Fibroblast of the conjunctiva (primary cell): ENCODE data around the gene TGM1.

ENCODE experiments used
- DNase-seq: peaks from one replicate; pipeline ENCODE4 v3.0.0-alpha.2; 2010; ENCODE audit warnings: low read depth

TGM1 gene

DNA sequence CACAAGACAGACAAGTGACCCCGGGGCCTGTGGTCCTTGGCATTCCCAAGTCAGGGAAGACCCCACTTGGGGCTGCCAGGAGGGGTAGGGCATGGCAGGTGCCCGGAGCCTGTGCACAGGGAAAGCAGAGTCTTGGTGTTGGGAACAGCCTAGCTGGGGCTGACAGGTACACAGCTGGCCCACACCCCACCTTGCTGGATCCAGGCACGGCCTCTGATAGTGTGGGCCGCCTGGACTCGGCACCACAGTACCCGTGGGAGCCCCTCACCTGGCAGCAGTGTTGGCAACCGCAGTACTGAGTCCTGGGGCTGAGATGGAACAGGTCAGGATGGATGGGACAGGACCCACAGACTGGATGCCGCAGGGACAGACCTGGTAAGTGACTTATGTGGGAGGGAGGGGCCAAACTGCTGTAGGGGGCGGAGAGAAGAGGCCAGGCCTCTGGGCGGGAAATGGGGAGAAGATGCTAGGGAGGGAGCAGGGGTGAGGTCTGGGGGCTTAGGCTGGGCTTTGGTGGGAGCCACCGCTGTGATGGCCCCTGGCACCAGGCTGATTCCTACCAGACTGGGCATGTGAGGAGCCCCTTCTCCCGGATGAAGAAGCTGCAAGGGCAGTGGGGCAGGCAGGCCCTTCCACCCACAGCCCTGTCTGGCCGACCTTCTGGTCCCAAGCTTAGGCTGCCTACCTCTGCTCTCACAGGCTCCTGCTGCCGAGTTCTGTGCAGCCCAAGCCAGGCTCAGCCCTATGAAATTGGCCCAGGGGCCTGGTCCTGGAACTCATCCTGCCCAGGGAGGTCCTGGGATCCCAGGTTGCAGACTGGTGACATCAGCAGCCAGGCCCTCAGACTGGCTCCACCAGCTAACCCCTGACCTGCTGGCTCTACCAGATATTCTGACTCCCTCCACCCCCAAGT is at the start of gene TGM1:
Gene TGM1, minus strand, starts transcription at position 357 of the 913 bp plus-strand sequence. CDS start 825 bp downstream, outside the sequence.
- DNase-seq, result no peak

DNA sequence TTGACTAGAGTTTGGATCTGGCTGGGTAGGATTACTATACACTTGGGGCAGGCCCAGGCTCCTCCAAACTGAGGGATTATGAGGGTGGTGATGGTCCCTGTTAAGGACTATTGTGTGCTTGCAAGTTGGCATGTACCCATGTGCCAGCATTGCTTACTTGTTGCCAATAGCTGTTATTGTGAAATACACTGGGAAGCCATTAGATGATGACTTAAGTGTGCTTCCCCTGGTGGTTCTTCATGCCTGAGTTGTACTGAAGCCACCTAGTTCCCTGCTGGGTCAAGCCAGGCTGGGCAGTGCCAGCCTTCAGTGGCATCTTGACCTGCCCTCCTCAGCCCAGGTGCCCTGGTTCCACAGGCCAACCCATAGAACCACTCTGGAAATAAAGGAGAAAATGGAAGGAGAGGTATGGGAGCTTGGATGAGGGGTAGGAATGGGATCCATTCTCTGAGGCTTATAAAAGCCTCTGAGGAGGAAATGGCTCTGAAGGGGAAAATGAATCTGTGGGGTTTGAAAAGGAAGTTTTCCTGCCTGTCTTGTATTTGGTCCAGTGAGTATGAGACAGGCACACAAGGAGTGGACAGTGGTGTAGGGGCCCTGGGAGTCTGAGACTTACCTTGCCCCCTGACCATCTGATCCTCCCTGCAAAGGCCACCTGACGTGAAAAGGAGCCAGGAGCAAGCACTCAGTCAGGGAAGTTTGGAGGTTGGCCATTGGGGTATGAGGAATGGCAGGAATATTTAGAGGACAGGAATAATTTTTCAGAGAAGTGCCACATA is 49.0 kb upstream of the TGM1 start:
- no peak for DNase-seq

DNA sequence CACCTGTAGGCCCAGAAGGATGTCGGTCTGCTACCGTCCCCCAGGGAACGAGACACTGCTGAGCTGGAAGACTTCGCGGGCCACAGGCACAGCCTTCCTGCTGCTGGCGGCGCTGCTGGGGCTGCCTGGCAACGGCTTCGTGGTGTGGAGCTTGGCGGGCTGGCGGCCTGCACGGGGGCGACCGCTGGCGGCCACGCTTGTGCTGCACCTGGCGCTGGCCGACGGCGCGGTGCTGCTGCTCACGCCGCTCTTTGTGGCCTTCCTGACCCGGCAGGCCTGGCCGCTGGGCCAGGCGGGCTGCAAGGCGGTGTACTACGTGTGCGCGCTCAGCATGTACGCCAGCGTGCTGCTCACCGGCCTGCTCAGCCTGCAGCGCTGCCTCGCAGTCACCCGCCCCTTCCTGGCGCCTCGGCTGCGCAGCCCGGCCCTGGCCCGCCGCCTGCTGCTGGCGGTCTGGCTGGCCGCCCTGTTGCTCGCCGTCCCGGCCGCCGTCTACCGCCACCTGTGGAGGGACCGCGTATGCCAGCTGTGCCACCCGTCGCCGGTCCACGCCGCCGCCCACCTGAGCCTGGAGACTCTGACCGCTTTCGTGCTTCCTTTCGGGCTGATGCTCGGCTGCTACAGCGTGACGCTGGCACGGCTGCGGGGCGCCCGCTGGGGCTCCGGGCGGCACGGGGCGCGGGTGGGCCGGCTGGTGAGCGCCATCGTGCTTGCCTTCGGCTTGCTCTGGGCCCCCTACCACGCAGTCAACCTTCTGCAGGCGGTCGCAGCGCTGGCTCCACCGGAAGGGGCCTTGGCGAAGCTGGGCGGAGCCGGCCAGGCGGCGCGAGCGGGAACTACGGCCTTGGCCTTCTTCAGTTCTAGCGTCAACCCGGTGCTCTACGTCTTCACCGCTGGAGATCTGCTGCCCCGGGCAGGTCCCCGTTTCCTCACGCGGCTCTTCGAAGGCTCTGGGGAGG is 47.9 kb upstream of the TGM1 start, which contains the start of gene LTB4R:
Gene LTB4R, plus strand, starts transcription at position 857 of the 959 bp plus-strand sequence. CDS start 4,150 bp downstream, outside the sequence.
- DNase-seq, result peak; percentile 49

DNA sequence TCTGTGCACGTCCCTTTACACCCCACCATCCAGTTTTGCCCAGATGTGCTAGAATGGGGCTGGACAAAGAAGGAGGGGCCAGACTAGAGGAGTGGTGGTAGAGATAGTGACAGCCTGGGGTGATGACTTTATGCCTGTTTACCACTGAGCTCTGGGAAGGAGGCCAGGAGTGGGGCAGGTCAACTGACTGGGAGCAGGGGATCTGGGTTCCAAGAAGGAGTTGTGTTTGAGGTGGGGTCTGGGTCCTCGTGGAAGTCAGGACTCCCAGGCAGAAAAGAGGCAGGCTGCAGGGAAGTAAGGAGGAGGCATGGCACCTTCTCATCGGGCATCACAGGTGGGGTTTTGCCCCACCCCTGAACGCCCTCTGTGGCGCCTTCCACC is 47.3 kb upstream of the TGM1 start:
- no peak for DNase-seq

DNA sequence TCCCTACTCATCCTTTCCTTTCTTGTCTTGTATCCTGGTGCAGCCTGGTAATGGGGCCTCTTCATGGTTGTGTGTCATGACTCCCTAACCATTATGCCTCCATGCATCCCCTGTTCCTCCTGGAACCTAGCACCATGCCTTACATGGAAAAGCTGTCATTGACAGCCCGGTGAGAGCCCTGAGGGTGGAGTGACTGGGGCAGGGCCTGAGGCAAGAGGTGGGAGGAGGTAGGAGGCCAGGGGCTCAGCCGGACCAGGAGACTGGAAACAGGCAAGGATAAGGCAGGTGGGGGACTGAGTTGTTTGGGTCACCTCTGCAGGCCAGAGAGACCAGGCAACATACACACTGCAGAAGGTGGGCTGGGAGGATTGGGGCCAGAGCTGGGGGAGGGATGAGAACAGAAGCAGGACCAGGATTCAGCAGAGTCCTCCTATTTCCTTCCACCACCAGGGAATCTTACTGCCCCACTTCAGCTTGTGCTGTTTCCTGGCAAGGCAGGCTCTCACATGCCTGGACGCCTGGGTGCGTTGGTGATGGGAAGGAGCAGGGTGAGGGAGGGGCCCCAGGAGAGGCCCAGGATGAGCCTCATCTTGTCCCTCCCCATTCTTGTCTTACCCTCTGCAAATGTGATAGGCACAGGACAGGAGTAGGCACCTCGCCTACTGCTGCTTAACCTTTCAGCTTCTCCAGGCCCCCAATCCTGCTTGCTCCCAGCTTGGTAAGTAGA is 46.7 kb upstream of the TGM1 start, which contains the start of gene LTB4R2:
Gene LTB4R2, plus strand, starts transcription at position 603 of the 727 bp plus-strand sequence. CDS start 525 bp downstream, outside the sequence.
- DNase-seq, result no peak

DNA sequence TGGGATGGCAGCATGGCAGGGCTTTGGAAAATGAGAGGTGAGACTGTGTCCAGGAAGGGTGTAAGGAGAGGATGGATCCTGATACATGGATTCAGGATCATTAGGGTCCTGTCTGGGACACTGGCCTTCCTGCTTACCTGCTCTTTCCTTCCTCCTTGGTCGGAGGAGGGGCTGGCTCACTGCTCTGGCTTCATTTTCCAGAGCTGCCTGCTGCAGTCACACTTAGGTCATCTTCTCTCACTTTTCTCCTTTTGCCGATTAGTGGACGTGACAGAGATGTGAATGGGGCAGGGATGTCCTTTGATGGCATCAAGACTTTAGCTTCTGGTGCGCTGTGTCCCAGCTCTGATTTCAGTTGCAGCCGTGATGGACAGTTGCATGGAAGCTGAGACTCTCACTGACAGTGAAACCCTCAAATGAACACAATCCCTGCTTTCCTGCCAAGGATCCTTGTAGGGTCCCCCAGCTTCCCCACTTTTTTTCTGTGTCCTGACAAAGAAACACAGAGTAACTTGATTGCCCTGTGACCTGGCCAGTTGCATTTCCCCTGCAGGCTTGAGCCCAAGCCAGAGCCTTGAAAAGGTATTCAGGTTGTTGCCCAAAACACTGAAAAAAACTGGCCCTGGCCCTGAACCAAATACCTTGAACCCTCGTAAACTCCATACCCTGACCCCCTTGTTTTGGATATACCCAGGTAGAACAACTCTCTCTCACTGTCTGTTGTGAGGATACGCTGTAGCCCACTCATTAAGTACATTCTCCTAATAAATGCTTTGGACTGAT is 45.6 kb upstream of the TGM1 start:
- DNase-seq, result no peak

DNA sequence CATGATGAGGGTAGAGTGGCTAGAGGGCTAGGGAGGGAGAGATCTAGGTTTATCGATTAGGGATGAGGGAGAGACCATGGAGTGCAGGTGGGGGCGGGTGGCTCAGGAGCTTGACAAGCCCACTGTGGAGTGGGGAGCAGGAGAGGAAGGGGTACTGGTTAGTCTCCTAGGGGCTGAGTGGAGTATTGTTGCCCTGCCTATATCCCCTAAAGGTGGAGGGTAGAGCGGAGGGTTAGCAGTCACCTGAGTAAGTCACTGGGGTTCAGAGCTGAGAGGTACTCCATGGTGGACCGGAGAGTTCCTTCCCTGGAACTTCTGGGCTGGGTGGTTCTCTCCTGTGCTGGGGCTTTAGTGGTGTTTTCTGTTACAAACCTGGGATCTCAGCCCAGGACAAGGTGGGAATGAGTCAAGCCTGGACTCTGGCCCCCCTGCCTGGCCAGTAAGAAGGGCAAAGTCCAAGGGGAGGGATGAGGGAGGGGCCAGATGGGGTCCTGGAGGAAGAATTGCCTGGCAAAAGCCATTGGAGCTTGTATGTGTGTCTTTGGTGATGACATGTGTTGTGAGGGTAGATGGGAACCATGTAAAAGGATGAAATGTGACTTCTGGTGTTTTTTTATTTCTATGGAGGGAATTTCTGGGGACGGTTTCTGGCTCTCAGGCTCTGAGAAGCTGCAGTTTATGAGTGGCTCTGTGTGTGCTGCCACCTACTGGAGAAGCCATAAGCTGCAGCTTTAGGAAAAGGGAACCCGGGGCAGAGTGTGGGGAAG is 44.8 kb upstream of the TGM1 start, which contains the start of gene CIDEB:
Gene CIDEB, minus strand, starts transcription at position 403 of the 767 bp plus-strand sequence. Its CDS starts 119 bp downstream, at position 284.
- DNase-seq, result no peak

DNA sequence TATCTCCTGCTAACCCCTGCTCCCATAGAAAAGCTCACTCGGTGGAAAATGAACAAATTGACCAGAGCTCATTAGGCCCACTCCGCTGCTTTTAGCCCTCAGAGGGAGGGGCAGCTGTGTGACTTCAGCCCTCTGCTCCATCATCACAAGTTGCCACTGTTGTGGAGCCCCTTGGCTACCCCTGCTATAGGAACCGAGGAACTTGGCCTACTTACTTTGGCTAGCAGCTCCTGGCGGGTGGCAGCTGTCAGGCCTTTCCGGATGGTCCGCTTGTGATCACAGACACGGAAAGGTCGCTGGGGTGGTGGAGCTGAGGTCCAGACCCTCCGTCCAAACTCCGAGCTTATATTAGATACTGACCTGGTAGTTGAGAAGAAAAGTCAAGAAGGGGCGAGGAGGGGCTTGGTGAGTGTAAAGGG is 44.2 kb upstream of the TGM1 start:
- no peak for DNase-seq

DNA sequence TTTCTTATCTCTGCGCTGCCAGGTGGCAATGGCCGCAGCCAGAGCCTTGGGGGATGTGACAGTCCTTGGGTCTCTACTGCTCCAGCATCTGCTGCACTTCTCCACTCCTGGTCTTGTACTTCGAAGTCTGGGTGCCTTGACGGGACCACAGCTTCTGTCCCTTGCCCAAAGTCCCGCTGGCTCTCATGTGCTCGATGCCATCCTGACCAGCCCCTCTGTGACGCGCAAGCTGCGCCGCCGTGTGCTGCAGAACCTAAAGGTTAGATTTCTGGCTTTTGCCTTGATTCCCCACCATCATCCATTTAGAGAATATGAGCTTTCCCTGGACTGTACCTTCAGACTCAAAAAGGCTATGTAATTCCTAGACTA is 41.0 kb upstream of the TGM1 start:
- no peak for DNase-seq

DNA sequence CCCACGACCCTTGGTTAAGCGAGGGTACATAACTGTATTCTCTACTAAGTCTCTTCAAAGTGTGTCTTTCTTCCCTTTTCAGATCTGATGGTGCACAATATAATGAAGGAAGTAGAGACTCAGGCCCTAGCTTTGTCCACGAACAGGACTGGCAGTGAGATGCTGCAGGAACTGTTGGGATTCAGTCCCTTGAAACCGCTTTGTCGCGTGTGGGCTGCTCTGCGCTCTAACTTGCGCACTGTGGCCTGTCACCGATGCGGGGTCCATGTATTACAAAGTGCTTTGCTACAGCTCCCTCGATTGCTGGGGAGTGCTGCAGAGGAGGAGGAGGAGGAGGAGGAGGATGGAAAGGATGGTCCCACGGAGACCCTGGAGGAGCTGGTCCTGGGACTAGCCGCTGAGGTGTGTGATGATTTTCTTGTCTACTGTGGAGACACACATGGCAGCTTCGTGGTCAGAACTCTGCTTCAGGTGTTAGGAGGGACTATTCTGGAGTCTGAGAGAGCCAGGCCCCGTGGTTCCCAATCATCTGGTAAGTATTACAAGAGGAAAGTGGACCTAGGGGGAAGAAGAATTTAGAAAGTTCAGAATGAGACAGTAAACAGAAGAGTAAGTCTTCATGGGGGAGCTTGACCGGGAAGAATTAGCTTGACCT is 37.5 kb upstream of the TGM1 start:
- no peak for DNase-seq

DNA sequence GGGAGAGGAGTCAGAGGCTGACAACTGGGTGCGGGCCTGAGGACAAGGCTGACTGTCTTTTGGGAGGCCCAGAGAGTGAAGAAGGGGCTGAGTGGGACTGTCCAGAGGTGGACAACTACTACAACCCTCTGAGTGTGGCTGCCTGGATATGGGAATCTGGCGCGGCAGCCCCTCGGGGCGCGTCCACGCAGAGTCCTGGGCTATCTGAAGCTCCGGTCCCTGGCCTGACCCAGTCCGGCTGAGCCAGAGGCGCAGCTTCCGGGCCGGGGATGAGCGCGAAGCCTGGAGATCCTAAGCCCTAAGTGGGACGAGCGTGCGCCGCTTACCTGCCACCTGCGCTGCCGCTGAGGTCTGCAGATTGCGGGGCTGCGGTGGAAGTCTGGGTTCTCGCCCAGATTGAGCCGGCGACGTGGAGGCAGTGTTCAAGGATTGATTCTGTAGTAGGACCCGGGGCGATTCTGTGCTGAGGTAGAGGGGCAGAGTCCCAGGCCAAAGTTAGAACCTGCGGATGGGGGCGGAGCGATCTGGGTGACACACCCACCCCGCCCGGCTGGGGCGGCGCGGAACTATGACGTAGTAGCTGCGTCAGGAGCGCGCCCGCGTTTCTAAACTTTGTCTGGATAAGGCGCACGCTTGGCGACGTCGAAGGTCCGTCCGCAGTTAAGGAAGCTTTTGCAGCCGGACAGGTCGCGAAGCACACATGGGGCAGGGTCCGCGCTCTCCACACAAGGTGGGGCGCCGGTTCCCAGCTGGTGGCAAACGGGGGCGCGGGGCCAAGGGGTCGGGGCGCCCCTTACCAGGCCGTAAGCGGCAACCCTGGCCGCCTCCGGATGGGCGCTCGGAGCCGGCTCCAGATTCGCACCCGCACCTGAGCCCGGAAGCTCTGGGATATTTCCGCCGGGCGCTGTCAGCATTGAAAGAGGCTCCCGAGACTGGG is 36.5 kb upstream of the TGM1 start, which contains the start of the genes DHRS1 and NOP9:
Gene DHRS1, minus strand, starts transcription at position 526 of the 937 bp plus-strand sequence. CDS start 674 bp downstream, outside the sequence.
Gene NOP9, plus strand, starts transcription at position 596 of the 937 bp plus-strand sequence. Its CDS starts 105 bp downstream, at position 701.
- peak; percentile 56 for DNase-seq

DNA sequence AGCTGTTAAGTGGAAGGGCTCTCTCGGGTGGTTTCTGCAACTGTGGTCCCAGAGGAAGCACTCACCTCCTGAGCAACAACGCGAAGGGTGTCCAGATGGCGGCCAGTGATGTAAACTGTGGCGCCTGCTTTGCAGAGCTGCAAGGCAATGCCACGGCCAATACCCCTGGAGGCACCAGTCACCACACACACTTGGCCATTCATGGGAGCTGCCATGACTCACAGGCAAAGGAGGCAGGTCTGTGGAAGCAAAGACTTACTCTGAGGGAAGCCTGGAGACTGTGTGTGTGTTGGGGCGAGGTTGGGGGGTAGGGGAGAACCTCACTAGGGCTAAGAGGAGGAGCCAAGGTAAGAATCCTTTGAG is 35.9 kb upstream of the TGM1 start:
- DNase-seq, result no peak

DNA sequence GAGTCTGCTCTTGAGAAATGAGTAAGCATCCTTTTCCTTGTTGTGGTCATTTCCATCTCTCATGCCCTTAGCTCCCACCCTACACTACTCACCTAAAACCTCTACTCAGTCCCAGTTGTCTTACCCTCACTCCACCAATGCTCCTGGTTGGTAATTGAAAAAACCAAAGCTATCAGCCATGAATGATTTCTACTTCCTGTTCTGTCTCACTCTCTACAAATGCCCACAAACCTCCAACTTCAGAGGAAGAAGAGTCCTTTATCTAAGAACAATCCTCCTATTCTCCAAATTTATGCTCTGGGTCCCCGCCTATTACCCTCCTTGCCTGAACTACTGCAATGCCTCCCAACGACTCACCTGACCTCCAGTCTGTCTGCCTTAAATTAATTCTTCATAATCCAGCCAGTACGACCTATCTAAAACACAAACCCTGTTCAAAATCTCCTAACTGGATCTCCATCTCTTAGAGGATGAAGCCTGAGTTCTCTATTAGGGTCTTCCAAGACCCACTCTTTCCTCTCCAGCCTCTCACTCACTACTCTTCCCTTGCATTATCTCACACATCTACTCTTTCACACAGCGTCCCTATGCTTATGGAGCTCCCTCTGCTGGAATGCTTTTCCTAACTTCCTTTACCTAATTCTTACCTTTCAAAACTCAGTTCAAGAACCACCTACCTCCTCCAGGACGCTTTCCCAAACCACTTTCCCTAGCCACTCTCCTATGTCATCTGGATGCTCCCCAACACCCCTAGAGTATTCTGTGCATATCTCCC is 34.4 kb upstream of the TGM1 start:
- no peak for DNase-seq

DNA sequence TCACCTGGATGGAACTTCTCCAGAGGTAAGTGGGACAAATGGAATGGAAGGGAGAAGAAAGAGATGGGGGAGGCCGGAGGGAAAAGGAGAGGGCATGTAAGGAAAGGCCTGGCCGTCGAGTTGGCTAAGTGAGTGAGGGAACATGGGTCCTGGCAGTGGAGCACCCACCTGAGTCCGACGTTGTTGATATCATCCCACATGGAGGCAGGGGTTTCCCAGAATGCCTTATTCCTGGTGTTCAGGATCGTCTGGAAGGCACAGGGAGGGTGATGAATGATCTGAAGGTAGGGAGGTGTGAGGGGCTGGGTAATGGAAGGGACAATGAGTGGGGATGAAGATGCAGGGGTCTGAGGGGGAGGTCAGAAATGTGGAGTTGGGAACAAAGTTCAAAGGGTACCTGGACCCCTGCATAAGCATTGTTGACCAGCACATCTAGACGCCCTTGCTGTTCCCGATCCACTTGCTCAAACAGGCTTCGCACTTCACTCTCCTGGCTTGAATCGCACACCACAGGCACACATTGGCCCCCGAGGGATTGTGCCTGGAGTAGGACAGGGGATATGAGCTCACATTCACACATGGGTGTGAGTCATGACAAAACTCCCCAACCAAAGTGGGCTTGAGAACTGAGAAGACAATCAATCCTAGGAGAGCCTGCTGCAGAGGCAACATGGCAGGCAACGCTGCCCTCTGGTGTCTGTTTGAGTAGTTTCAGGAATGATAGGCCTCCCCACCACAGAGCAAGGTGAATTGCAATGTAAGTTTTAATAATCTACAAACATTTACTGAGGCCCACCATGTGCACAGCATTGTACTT is 33.6 kb upstream of the TGM1 start:
- peak; percentile 87 for DNase-seq

DNA sequence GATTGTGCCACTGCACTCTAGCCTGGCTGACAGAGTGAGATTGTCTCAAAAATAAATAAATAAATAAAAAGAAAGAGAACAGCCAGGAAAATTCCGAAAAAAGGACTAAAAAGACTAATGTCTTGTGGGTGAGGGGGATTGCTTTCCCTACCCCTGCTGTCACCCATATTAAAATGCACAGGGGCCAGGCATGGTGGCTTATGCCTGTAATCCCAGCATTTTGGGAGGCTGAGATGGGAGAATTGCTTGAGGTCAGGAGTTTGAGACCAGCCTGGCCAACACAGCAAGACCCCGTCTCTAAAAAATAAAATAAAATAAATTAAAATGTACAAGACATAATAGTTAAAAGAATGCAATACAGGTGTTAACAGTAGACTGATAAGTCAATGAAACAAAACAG is 30.5 kb upstream of the TGM1 start:
- no peak for DNase-seq
